ENCODE data around the gene NMT1. TPM values are rescaled to one million over a fixed set of nuclear protein-coding genes. Genes with fewer than 3 reads are reported as not detected.
A peak's percentile ranks its signal among the peaks of the same experiment; 100 is the strongest.

The NMT1 gene
- total and polyA plus RNA-seq, 4 donors, result 27.0 to 83.7 (median 42.6) TPM

GRCh38 chr17:45138911-45139532, 77.9 kb downstream of the NMT1 start:
- H3K9me3 ChIP-seq (ENCODE audit: control insufficient read depth in 4 of 4, low read length in 3 of 4), result no peaks in the 10 kb centered on the region

GRCh38 chr17:45139533-45139920, 78.4 kb downstream of the NMT1 start:
- H3K36me3 ChIP-seq (ENCODE audit: control insufficient read depth in 4 of 4, insufficient read depth in 3 of 4, low read depth in 1 of 4, low read length in 3 of 4), result peaks cover 2 to 9% (median 7%) of the 10 kb centered on the region in 4 donors
- H3K4me3 ChIP-seq (ENCODE audit: low read depth in 1 of 3, low read length in 3 of 3), result no peak overlapping the region
- H3K27me3 ChIP-seq (ENCODE audit: control insufficient read depth in 4 of 4, insufficient read depth in 4 of 4, low read length in 3 of 4), result no peaks in the 10 kb centered on the region
- 81% methylated on average over 4 of the region's 4 CpGs for WGBS
- no peak for DNase-seq (ENCODE audit: low spot score)
- no peak overlapping the region for H3K27ac ChIP-seq (ENCODE audit: low read depth in 1 of 2, low read length in 2 of 2)
- TF ChIP-seq MAX (IDR thresholded peaks at IDR 0.05) (no peak), ZBTB33 (IDR thresholded peaks at IDR 0.05) (no peak), ATF3 (IDR thresholded peaks at IDR 0.05) (no peak), JUND (IDR thresholded peaks at IDR 0.05) (no peak), RXRA (IDR thresholded peaks at IDR 0.05) (no peak), GABPA (IDR thresholded peaks at IDR 0.05 in 1 of 2, conservative IDR thresholded peaks at IDR 0.05 in 1 of 2) (no peak), SP1 (IDR thresholded peaks at IDR 0.05) (no peak), RAD21 (IDR thresholded peaks at IDR 0.05) (no peak), HNF4A (conservative IDR thresholded peaks at IDR 0.05) (no peak), NR2F2 (IDR thresholded peaks at IDR 0.05) (no peak)
- no peaks in the 10 kb centered on the region for H3K9me3 ChIP-seq (ENCODE audit: control insufficient read depth in 4 of 4, low read length in 3 of 4)
- no peak overlapping the region for H3K9ac ChIP-seq (ENCODE audit: low read depth in 1 of 2, low read length in 2 of 2)
- peaks cover 9 to 59% (median 39%) of the 10 kb centered on the region in 4 donors for H3K4me1 ChIP-seq (ENCODE audit: control insufficient read depth in 4 of 4, insufficient read depth in 4 of 4, low read length in 3 of 4)

More at GRCh38 chr17:45138911-45139532, 77.9 kb downstream of the NMT1 start:
- Histone ChIP-seq H3K4me1 (ENCODE audit: control insufficient read depth in 4 of 4, insufficient read depth in 4 of 4, low read length in 3 of 4) (peaks cover 9 to 56% (median 39%) of the 10 kb centered on the region in 4 donors), H3K9ac (ENCODE audit: low read depth in 1 of 2, low read length in 2 of 2) (no peak overlapping the region), H3K27me3 (ENCODE audit: control insufficient read depth in 4 of 4, insufficient read depth in 4 of 4, low read length in 3 of 4) (no peaks in the 10 kb centered on the region), H3K27ac (ENCODE audit: low read depth in 1 of 2, low read length in 2 of 2) (no peak overlapping the region), H3K36me3 (ENCODE audit: control insufficient read depth in 4 of 4, insufficient read depth in 3 of 4, low read depth in 1 of 4, low read length in 3 of 4) (peaks cover 2 to 9% (median 7%) of the 10 kb centered on the region in 4 donors), H3K4me3 (ENCODE audit: low read depth in 1 of 3, low read length in 3 of 3) (no peak overlapping the region)
- 94% methylated on average over 14 of the region's 14 CpGs for WGBS
- TF ChIP-seq SP1 (IDR thresholded peaks at IDR 0.05) (no peak), TAF1 (conservative IDR thresholded peaks at IDR 0.05) (no peak), HNF4G (IDR thresholded peaks at IDR 0.05) (no peak), HNF4A (conservative IDR thresholded peaks at IDR 0.05) (no peak), YY1 (IDR thresholded peaks at IDR 0.05) (no peak)
- no peak for DNase-seq (ENCODE audit: low spot score)

GRCh38 chr17:45143094-45143670, 82.1 kb downstream of the NMT1 start:
- no peak overlapping the region for H3K4me3 ChIP-seq (ENCODE audit: low read depth in 1 of 3, low read length in 3 of 3)

More at GRCh38 chr17:45143094-45143670, 82.1 kb downstream of the NMT1 start:
- H3K27ac ChIP-seq (ENCODE audit: low read depth in 1 of 2, low read length in 2 of 2), result peak overlapping the region; percentile 77 to 85
- WGBS, result 84% methylated on average over 13 of the region's 13 CpGs
- H3K9ac ChIP-seq (ENCODE audit: low read depth in 1 of 2, low read length in 2 of 2), result no peak overlapping the region
- no peak for DNase-seq (ENCODE audit: low spot score)
- peaks cover 2 to 9% (median 7%) of the 10 kb centered on the region in 4 donors for H3K36me3 ChIP-seq (ENCODE audit: control insufficient read depth in 4 of 4, insufficient read depth in 3 of 4, low read depth in 1 of 4, low read length in 3 of 4)
- TF ChIP-seq MAX (IDR thresholded peaks at IDR 0.05) (no peak), JUND (IDR thresholded peaks at IDR 0.05) (no peak), NR2F2 (IDR thresholded peaks at IDR 0.05) (peak; percentile 29), FOXA2 (IDR thresholded peaks at IDR 0.05) (no peak), RAD21 (IDR thresholded peaks at IDR 0.05) (no peak)
- H3K27me3 ChIP-seq (ENCODE audit: control insufficient read depth in 4 of 4, insufficient read depth in 4 of 4, low read length in 3 of 4), result no peaks in the 10 kb centered on the region
- peaks cover 8 to 53% (median 39%) of the 10 kb centered on the region in 4 donors for H3K4me1 ChIP-seq (ENCODE audit: control insufficient read depth in 4 of 4, insufficient read depth in 4 of 4, low read length in 3 of 4)
- H3K9me3 ChIP-seq (ENCODE audit: control insufficient read depth in 4 of 4, low read length in 3 of 4), result no peaks in the 10 kb centered on the region
